Mucosa of gallbladder (tissue), 1 donor: ENCODE data around the gene ABCG1. TPM values are rescaled to one million over a fixed set of nuclear protein-coding genes. Genes with fewer than 3 reads are reported as not detected.
A peak's percentile ranks its signal among the peaks of the same experiment; 100 is the strongest.

ENCODE experiments used
- DNase-seq: peaks from one replicate; pipeline ENCODE4 v3.0.0-alpha.2; 2020; ENCODE audit warnings: low spot score
- total RNA-seq: library from RNA; stranded (reverse); gene quantifications from one replicate; pipeline ENCODE4 v1.2.1, GENCODE V29; 2021
- donor health status: DM: no; HTN: no; CAD: no.

Gene ABCG1
- total RNA-seq, 1 donor from 2014 or later, result 19.5 TPM

DNA sequence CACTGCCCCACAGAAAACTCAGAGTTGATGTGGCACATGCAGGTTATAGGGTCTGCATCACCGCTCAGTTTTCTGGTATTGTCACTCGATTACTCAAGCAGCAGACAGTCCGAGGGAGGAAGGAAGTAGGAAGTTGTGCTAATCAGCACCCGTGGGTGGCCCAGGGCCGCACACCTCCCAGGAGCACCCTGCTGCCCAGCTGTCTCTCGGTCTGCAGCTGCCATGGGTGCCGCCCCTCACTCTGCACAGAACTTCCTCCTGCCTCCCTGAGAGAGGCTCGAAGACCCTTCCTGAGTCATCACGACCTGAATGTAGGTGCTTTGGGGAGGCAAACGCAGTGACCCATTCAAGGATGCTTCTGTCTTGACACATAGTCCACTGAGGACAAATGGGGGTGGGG lies 100.4 kb downstream of the ABCG1 start:
- no peak for DNase-seq

DNA sequence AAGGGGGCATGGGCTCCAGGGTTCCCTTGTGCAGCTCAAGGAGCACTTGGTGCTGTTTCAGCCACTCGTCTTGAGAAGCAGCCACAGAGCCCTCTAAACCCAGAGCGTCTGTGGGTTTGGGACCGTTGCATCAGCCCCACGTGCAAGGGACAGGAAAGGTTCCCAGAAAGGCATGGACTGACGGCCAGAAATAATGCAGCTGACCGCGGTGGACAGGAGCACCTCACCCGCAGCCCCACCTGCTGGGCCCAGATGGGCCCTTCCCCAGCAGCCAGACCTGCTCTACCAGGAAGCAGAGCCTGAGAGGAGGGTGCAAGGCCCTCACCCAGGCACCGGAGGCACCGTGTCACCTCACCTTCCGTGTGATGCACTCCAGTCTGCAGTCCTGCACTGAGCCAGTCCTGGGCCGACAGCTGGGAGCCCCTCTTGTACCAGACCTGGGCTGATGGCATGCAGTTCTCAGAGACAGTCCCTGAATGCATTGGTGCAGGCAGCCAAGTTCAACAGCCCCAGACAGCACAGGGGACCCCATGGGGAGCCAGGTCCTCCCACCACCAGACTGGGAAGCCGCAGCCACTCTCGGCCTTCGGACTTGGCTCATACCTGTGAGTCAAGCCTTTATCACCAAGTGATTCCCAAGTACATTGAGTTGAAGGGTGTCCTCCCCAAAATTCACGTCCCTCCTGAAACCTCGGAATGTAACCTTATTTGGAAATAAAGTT lies 101.1 kb downstream of the ABCG1 start:
- DNase-seq, result no peak

DNA sequence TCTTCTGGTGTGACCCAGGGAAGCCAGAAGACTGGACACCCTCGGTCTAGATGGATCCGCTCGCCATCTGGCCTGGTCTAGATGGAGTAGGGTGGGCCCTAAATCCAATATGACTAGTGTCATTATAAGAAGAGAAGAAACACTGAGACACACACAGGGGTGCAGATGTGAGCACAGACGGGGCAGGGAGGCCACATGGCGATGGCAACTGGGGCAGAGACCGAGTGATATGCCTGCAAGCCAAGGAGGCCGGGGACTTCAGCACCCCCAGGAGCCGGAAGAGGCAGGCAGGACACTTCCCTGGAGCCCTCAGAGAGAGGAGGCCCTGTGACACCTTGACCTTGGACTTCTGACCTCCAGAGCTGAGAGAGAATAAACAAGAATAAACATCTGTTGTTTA lies 101.9 kb downstream of the ABCG1 start:
- no peak for DNase-seq

DNA sequence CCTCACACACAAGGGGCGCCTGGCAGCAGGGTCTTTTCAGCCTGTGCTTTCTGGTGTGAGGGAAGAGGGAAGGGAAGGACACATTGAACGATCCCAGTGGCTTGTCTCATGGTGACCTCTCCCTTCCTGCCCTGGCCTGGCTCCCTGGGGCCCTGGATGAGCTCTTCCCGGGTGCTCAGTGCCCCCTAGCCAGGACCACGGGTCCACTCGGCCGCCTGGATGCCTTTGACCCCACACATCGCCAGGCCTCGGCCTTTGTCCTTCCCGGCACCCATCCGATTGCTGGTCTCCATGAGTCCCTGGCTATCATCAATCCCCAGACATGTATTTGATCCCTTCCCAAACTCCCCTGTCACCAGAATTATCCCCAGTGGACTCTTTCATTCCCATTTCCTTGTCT lies 102.3 kb downstream of the ABCG1 start:
- no peak for DNase-seq

DNA sequence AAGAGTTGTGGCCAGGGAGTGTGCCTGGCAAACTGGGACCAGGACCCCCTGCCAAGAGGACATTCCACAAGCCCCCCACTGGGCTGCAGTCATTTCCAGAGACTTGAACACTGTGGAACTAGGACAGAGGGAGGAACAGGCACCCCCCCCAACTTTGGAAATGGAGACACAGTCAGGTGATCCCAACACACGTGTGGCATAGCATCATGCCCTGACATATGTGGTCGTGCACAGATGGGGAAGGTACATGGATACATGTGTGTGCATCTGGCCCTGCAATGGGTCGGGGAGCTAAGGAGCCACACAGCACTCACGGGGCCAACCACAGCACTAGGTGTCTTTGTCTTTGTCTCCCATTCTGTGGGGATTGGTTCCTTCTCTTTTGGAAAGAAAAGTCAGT lies 102.9 kb downstream of the ABCG1 start:
- DNase-seq, result no peak

DNA sequence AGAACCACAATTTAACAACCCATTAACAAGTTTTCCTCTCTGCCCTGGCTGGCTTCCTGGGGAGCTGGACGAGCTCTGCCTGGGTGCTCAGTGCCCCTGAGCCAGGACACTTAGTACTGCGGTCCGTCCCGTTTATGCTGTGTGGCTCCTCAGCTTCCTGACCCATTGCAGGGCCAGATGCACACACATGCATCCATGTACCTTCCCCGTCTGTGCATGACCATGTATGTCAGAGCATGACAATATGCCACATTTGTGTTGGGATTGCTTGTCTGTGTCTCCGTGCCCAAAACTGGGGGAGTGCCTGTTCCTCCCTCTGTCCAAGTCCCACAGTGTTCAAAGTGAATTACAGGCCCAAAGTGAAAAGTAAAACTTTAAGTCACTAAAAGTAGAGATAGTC lies 106.0 kb downstream of the ABCG1 start:
- DNase-seq, result no peak

DNA sequence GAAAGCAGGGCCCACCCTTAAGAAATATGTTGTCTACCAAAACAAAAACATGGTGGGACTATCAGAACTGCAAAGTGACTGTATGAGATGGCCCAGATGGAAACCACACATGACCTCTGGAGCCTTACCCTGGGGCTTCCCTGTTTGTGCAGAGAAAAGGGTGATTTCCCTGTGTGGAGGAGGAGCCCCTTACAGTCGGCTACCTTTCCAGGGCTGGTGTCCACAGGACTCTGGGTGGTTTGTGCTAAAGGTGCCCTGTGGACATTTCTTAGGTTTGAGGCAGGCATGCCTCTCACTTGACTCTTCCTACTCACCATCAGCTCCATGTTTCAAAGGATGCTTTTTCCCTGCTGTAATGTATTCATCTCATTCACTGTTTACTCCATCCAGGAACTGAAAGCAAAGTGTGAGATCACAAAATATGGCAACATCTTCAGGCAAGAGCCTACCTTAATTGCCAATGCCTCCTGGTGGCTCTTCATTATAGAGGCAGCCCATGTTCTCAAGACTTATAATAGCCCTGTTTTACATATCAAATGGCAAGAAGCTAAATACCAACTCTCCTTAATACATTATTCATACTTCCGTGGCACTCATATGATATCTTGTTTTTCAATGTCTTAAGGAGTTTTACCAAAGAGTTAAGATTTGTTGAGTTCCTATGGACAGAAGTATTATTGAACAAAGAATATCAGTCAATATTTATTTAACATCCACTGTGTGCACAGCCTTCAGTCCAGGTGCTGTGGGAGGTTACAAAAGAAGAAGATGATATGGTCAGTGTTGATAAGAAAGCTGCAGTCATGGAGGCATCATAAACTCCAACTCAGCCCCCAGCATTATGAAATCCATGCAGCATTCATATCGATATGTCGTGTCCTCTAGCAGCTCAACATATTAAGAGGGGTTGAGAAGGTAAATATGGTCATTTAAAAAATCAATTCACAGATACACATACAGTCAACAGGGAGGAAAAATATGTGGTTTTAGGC lies 111.7 kb downstream of the ABCG1 start:
- DNase-seq, result no peak

DNA sequence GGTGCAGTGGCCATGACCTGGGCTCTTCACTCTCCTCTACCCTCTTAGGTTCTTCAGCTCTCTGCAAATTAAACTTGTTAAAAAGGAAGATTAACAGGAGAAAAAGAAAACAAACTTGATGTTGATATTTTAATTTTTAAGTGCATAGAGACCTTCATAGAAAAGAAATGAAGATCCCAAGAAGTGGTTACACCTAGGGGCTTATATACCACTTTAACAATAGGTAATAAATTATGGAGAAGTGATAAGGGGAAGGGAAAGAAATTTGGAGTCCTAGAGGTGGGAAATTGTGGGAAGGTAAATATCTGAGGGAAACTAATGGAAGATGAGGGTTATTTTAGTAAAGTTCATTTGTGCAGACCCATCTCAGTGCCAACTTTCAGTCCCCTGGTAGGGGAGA lies 112.7 kb downstream of the ABCG1 start:
- DNase-seq, result no peak

DNA sequence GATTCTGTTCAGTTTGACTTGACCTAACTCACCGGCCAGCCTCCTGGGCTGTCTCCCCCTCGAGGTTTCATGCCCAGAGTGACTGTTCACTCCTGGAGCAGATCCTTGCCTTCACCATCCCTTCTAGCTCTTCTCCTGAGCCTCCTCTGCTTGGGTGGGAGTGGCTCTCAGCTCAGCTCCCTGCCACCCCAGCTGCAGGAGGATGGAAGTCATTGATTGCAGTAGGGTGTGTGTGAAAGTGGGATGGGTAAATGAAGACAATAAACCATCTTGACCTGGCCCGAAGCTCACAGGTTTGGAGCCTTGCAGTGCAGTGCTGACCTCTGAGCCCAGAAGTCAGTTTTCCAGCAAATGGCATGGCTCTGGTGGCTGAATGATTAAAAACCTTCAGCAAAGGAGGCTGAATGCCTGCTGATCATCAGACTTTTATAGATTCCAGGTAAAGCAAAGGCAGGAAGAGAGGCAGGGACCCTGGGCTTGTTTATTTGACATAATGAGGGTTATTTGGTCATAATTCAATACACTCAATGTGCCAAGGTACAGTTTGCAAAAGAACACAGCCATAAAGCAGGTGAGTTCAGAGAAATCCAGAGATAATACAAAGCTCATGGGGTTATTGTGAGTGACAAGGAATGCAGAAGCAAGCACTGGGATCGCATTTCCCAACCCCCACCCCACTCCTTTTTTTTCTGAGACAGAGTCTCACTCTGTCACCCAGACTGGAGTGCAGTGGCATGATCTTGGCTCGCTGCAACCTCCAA lies 113.8 kb downstream of the ABCG1 start:
- no peak for DNase-seq

DNA sequence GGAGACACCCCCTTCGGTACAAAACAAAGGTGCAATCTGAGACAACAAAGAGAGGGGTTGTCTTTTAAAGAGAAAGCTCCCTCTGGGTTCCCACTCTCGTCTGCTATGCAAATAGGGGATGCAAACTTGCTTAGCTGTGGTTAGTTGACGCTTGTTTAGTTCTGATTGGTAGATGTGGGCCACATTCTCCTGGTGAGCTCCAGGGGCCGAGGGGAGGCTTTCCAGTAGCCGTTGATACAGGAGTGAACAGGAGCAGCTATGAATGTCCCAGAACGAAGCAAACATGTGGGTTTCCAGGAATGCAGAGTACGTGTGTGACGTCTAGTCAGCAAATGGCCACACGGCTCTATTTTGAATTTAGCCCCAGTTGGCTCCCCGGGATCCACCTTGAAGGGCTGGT lies 117.1 kb downstream of the ABCG1 start:
- DNase-seq, result no peak

DNA sequence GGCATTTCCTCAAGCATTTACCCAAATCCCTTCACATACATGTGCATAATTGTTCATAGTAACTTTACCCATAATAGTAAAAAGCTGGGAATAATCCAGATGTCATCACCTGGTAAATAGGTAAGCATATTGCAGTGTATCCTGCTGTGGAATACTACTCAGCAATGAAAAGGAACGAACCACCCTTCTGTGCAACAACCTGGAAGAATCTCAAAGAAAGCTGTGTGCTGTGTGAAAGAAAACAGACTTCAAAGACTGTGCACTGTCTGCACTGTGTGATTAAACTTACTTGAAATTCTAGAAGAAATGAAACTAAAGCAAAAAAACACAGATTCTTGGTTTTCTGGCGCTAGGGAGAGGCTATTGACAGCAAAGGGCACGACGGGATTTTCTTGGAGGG lies 118.3 kb downstream of the ABCG1 start:
- DNase-seq, result no peak

DNA sequence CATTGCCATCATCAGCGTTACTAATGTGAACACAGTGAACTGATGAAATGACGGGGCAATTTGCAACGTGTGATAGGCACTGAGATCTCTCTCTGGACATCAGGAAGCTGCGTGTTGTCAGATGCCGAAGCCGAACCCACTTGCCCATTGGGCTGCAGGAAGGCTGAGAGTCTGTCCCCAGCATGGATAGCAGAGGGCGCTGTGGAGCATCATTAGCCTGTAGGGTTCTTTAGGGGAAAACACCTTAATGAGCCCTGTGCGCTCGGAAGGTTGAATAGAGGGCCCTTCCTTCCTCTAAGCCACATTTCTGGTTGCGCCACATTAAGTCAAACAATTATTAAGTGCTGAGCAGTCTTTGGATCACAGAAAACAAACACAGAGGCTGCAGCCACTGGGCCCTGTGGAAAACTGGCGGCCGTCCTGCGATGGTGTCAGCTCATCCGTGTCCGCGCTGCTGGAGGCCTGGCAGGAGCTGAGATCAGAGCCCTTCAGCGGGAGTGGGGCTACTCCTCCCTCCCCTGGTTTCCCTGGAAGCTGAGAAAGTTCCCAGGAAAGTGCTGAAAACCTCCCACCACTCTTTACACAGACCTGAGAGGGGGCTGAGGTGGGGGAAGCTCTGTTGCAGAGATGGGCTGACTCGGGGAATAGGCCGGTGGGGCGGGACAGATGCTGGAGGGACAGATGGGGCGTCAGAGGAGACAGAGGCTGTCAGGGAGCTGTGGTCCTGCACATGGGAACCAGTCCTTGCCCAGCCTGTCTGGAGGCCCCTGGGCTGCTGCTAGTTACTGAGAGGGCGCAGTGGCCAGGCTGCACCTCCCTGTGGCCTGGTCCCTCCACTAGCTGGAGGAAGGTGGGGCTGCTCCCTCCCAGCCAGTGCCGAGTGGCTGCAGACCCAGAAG lies 119.1 kb downstream of the ABCG1 start:
- DNase-seq, result peak; percentile 81

DNA sequence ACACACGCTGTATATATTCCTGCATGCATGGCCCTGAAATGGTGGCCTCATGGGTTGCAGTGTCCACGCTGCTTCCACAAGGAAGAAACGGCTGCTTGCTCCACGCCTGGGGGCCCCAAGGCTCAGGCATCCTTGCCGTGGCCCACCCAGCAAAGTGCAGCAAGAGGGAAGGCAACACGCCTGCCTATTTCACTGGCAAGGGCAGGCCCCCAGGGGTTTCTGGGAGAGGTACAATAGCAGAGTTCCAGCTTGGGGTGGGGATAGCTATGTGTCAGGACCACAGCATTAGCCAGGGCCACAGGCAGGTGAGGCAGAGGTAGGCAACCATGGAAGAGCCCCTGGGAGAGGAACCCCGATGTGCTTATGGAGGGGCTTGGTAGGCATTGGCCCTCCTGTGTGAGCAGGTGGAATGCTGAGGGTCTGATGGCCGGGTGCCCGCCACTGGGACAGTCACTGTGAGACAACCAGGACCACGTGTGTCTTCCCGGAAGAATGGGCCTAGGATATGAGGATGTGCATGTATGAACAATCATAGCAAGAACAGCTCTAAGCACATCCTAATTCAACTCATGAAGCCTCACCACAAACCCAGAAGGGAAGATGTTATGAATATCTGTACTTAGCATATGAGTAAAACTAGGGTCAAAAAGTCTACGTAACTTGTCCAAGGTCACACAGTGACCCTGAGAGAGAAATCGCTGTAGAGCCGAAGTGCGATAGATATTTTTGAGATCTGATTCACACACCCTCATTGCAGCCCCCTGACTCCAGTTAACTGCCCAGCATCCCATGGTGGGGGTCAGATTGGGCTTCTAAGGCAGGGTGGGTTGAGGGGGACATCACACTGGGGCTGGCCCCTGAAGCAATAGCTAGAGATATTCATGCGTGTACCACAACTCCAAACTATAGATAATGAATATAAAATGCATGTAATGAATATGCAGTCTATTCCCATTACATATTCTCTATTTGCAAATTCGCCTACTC lies 120.1 kb downstream of the ABCG1 start:
- DNase-seq, result no peak

DNA sequence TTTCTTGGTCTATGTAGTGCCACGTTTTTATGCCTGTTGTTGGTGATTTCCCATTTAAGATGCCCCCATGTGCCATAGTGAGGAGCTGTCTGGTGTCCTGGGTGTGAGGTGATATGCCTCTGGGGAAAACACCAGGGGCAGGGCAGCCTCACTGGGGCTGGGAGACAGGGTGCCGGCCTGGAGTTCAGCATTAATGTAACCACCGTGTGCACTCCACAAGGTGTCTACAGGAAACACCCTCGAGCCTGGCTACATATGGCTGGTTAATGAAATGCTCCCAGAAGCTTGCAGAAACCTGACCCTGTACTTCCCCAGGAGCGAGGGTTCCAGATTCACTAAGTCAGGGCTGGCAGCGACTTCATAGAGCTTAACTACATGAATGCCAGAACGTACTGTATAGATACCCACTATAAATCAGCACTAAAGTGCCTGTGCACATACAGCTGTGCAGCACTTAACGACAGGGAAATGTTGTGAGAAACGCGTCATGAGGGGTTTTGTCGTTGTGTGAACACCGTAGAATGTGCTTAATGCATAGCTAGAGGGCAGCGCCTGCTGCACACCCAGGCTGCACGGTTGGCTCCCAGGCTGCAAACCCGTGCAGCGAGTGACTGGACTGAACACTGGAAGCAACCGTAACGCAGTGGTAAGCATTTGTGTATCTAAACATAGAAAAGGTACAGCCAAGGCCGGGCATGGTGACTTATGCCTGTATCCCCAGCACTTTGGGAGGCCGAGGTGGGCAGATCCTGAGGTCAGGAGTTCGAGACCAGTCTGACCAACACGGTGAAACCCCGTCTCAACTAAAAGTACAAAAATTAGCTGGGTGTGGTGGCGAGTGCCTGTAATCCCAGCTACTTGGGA lies 121.5 kb downstream of the ABCG1 start:
- no peak for DNase-seq

DNA sequence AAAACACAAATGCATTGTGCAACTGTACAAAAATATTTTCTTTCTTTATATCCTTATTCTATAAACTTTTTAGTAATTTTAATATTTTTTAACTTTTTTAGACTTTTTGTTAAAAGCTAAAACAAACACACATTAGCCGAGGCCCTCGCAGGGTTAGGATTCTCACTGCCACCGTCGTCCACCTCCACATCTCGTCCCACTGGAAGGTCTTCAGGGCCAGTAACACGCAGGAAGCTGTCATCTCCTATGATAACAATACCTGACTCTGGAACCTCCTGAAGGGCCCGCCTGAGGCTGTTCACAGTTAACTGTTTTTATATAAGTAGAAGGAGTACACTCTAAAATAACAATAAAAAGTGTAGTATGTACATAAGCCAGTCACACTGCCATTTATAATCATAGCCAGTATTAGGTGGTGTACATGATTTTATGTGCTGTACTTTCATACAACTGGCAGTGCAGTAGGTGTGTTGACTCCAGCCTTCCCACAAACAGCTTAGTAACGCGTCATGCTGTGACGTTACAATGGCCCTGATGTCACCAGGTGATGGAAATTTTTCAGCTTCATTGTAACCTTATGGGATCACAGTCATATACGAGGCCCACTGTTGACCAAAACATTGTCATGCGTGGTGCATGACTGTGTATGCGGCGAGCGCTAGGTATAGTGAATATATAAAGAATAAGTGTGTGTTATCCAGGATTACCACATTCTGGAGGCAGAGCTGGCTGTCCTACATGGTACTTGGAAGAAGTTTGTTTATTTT lies 123.0 kb downstream of the ABCG1 start:
- DNase-seq, result no peak

DNA sequence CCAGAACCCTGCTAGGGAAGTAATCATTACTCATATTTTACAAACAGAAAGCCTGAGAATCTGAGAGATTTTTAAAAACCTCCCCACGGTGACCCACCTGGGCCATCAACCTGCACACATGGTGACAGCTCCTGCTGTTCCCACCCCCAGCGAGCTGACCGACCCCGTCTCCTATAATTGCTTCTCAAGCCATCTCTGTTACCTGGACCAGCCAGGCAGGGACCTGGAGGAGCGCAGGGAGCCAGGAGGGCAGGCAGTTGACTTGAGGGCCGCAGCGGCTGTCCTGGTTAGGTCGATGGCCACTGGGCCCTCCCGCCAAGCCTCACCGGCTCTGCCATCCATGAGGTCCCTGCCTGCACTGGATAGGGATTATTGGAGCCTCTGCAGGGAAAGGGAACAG lies 124.2 kb downstream of the ABCG1 start:
- DNase-seq, result no peak

DNA sequence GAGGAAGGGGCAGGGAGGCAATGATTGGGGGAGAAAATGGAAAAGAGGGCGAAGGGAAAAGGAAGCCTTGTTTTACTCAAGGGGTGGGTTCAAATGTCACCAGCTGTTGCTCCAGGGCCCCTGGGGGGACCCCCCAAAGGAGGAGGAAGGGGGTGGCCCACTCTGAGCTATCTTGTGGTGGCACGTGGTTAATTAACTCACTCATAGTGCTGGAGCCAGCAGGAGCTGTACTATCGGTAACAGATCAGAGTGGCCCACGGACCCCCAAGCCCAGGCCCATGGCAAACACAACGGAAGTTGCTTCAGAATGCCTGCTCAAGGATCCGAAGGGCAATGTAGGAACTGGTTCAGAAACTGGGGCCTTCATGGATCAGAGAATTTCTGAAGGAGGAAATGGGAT lies 124.6 kb downstream of the ABCG1 start:
- no peak for DNase-seq

DNA sequence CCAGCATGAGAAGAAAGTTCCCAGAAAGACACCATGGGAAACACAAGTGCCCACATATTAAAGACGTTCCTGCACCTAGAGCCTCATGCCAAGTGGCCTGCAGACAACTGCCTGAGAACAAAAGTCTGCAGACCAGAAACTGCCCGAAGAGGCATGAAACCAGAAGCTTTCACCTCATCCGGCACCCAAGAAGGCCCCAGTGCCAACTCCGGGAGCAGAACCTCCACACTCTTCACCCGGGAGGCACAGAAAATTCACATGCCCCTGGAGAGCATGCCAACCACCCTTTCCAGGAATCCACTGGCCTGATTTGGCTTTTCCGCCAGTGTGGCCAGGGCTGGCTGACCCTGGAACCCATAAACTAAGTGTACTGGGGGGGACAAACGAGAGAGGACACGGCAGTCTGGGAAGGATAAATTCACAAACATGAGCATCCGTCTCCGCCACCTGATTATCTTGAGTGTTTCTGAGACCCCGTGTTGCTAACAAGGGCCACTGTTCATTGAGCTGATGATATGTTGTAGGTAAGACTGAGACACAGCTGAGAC lies 125.1 kb downstream of the ABCG1 start:
- DNase-seq, result no peak
